ENCODE data around the gene ABHD15. TPM values are rescaled to one million over a fixed set of nuclear protein-coding genes. Genes with fewer than 3 reads are reported as not detected.

The ABHD15 gene
- total and polyA plus RNA-seq, 9 of the 15 experiments (the other 6 are each of a cell fraction or from before 2014, with no cell fraction given): 0.85 to 4.2 (median 2.1) TPM

DNA sequence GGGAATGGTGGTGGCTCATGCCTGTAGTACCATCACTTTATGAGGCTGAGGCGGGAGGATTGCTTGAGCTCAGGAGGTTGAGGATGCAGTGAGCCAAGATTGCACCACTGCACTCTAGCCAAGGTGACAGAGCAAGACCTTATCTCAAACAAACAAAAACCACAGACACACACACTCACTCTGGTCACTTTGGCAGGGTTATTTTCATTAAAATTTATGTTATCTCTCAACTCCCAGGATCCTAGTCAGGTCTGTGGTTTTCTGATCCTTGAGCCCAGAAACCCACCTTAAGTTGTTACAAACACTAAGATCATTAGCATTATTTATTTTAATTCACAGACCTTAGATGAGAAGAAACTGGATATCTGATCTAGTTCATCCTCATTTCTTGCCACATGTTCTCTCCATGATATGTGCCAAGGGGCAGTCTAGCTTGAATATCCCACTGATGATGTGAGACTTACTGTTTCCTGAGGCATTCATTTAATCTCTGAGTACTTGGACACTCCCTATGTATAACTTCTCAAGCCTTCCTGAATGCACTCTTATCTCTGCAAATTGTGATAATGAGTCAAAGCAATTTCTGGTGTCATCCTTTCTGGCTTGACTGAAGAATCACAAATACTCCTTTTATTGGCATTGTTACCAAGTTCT, 9.6 kb downstream of the ABHD15 start (continued):
- TF ChIP-seq RBM14 (IDR thresholded peaks at IDR 0.05; ENCODE audit: borderline replicate concordance, insufficient read depth, low read depth, low read length) (no peak), ZNF778 (CRISPR knock-in tag; IDR thresholded peaks at IDR 0.05) (no peak), PML (IDR thresholded peaks at IDR 0.05; ENCODE audit: low read length) (peak; percentile 85), BDP1 (IDR thresholded peaks at IDR 0.05; ENCODE audit: insufficient read depth, insufficient read length) (no peak), SP1 (CRISPR knock-in tag; IDR thresholded peaks at IDR 0.05) (0 out of 2 replicates have a peak, but pooled peaks have one; percentile 48), ZBTB8A (IDR thresholded peaks at IDR 0.05; ENCODE audit: partially characterized antibody) (no peak), C11orf30 (IDR thresholded peaks at IDR 0.05; ENCODE audit: low read depth) (peak; percentile 76), CSDE1 (IDR thresholded peaks at IDR 0.05) (no peak), SMARCE1 (IDR thresholded peaks at IDR 0.05) (peak; percentile 97), POLR2G (IDR thresholded peaks at IDR 0.05; ENCODE audit: low read depth, low read length) (no peak)
- TF ChIP-seq, protein P1, sequence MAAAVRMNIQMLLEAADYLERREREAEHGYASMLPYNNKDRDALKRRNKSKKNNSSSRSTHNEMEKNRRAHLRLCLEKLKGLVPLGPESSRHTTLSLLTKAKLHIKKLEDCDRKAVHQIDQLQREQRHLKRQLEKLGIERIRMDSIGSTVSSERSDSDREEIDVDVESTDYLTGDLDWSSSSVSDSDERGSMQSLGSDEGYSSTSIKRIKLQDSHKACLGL (CRISPR knock-in tag; IDR thresholded peaks at IDR 0.05; ENCODE audit: borderline replicate concordance, poor library complexity, severe bottlenecking): no peak
- TF ChIP-seq, protein P2, sequence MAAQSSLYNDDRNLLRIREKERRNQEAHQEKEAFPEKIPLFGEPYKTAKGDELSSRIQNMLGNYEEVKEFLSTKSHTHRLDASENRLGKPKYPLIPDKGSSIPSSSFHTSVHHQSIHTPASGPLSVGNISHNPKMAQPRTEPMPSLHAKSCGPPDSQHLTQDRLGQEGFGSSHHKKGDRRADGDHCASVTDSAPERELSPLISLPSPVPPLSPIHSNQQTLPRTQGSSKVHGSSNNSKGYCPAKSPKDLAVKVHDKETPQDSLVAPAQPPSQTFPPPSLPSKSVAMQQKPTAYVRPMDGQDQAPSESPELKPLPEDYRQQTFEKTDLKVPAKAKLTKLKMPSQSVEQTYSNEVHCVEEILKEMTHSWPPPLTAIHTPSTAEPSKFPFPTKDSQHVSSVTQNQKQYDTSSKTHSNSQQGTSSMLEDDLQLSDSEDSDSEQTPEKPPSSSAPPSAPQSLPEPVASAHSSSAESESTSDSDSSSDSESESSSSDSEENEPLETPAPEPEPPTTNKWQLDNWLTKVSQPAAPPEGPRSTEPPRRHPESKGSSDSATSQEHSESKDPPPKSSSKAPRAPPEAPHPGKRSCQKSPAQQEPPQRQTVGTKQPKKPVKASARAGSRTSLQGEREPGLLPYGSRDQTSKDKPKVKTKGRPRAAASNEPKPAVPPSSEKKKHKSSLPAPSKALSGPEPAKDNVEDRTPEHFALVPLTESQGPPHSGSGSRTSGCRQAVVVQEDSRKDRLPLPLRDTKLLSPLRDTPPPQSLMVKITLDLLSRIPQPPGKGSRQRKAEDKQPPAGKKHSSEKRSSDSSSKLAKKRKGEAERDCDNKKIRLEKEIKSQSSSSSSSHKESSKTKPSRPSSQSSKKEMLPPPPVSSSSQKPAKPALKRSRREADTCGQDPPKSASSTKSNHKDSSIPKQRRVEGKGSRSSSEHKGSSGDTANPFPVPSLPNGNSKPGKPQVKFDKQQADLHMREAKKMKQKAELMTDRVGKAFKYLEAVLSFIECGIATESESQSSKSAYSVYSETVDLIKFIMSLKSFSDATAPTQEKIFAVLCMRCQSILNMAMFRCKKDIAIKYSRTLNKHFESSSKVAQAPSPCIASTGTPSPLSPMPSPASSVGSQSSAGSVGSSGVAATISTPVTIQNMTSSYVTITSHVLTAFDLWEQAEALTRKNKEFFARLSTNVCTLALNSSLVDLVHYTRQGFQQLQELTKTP (IDR thresholded peaks at IDR 0.05; ENCODE audit: low read depth in 1 of 2, partially characterized antibody in 2 of 2): peak in 1 of 2 experiments; percentile 29
- TF ChIP-seq, protein P3, sequence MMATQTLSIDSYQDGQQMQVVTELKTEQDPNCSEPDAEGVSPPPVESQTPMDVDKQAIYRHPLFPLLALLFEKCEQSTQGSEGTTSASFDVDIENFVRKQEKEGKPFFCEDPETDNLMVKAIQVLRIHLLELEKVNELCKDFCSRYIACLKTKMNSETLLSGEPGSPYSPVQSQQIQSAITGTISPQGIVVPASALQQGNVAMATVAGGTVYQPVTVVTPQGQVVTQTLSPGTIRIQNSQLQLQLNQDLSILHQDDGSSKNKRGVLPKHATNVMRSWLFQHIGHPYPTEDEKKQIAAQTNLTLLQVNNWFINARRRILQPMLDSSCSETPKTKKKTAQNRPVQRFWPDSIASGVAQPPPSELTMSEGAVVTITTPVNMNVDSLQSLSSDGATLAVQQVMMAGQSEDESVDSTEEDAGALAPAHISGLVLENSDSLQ (IDR thresholded peaks at IDR 0.05): peak; percentile 65
- TF ChIP-seq, protein P4, sequence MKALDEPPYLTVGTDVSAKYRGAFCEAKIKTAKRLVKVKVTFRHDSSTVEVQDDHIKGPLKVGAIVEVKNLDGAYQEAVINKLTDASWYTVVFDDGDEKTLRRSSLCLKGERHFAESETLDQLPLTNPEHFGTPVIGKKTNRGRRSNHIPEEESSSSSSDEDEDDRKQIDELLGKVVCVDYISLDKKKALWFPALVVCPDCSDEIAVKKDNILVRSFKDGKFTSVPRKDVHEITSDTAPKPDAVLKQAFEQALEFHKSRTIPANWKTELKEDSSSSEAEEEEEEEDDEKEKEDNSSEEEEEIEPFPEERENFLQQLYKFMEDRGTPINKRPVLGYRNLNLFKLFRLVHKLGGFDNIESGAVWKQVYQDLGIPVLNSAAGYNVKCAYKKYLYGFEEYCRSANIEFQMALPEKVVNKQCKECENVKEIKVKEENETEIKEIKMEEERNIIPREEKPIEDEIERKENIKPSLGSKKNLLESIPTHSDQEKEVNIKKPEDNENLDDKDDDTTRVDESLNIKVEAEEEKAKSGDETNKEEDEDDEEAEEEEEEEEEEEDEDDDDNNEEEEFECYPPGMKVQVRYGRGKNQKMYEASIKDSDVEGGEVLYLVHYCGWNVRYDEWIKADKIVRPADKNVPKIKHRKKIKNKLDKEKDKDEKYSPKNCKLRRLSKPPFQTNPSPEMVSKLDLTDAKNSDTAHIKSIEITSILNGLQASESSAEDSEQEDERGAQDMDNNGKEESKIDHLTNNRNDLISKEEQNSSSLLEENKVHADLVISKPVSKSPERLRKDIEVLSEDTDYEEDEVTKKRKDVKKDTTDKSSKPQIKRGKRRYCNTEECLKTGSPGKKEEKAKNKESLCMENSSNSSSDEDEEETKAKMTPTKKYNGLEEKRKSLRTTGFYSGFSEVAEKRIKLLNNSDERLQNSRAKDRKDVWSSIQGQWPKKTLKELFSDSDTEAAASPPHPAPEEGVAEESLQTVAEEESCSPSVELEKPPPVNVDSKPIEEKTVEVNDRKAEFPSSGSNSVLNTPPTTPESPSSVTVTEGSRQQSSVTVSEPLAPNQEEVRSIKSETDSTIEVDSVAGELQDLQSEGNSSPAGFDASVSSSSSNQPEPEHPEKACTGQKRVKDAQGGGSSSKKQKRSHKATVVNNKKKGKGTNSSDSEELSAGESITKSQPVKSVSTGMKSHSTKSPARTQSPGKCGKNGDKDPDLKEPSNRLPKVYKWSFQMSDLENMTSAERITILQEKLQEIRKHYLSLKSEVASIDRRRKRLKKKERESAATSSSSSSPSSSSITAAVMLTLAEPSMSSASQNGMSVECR (CRISPR knock-in tag; IDR thresholded peaks at IDR 0.05): no peak
- TF ChIP-seq, protein P5, sequence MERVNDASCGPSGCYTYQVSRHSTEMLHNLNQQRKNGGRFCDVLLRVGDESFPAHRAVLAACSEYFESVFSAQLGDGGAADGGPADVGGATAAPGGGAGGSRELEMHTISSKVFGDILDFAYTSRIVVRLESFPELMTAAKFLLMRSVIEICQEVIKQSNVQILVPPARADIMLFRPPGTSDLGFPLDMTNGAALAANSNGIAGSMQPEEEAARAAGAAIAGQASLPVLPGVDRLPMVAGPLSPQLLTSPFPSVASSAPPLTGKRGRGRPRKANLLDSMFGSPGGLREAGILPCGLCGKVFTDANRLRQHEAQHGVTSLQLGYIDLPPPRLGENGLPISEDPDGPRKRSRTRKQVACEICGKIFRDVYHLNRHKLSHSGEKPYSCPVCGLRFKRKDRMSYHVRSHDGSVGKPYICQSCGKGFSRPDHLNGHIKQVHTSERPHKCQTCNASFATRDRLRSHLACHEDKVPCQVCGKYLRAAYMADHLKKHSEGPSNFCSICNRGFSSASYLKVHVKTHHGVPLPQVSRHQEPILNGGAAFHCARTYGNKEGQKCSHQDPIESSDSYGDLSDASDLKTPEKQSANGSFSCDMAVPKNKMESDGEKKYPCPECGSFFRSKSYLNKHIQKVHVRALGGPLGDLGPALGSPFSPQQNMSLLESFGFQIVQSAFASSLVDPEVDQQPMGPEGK (CRISPR knock-in tag; IDR thresholded peaks at IDR 0.05; ENCODE audit: borderline replicate concordance): no peak
